AML-193 (cell line): ENCODE results near the gene MAPK9.
A peak's percentile ranks its signal among the peaks of the same experiment; 100 is the strongest.

Source experiments
- DNase-seq, 2 experiments: peaks; one replicate each; lab custom pipeline; 2025; lab: John Stamatoyannopoulos, UW

Gene MAPK9

DNA sequence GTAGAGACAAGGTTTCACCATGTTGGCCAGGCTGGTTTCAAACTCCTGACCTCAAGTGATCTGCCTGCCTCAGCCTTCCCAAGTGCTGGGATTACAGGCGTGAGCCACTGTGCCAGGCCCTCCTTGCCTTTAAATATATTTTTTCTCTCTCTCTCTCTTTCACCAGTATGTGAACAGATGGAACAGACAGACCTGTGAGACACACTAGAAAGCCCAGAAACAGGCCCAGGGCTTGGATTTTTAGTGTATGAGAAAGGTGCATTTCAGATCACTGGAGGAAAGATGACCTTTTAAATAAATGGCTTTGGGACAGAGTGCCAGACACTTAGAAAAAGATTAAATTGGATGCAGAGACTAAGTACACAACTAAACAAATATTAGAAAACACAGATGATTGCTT, 86.0 kb downstream of the MAPK9 start:
- DNase-seq: no peak

- no peak for DNase-seq
Measured at GRCh38 chr5:180204276-180204819, 87.5 kb downstream of the MAPK9 start.

- no peak for DNase-seq
Measured at GRCh38 chr5:180202939-180203573, 88.8 kb downstream of the MAPK9 start.

- peak; percentile 10 to 17 for DNase-seq
Measured at GRCh38 chr5:180201051-180201987, 90.6 kb downstream of the MAPK9 start.

DNA sequence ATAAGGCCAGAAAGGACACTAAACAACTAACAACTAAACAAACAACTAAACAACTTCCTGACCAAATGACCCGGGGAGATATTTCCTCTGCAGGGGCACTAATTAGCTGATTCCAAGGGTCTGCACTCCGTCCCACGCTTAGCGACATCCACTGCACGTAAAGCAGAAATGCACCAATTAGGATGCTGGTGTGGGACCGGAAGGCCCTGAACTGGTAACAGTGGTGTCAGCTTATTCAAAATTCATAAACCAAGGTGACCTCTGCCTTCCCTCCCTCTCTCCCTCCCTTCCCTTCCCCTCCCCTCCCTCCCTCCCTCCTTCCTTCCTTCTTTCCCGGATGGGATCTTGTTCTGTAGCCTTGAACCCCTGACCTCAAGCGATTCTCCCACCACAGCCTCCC, 92.5 kb downstream of the MAPK9 start:
- no peak for DNase-seq

DNA sequence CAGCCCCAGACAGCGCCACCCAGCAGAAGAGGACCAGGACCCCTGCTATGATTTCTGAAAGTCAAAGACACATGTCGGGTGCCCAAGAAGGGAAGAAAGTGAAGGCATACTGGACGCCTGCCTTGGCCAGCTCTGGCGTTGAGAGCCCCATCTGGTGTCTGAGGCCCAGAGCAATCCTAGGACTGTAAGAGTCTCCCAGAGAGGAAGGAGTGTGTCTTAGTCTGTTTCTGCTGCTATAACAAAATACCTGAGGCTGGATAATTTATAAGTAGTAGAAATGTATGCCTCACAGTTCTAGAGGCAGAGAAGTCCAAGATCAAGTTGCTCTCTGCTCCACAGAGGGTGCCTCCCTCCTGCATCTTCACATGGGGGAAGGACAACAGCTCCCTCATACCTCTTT, 93.7 kb downstream of the MAPK9 start:
- no peak for DNase-seq

GRCh38 chr5:180197016-180197702, 94.7 kb downstream of the MAPK9 start:
- no peak for DNase-seq

DNA sequence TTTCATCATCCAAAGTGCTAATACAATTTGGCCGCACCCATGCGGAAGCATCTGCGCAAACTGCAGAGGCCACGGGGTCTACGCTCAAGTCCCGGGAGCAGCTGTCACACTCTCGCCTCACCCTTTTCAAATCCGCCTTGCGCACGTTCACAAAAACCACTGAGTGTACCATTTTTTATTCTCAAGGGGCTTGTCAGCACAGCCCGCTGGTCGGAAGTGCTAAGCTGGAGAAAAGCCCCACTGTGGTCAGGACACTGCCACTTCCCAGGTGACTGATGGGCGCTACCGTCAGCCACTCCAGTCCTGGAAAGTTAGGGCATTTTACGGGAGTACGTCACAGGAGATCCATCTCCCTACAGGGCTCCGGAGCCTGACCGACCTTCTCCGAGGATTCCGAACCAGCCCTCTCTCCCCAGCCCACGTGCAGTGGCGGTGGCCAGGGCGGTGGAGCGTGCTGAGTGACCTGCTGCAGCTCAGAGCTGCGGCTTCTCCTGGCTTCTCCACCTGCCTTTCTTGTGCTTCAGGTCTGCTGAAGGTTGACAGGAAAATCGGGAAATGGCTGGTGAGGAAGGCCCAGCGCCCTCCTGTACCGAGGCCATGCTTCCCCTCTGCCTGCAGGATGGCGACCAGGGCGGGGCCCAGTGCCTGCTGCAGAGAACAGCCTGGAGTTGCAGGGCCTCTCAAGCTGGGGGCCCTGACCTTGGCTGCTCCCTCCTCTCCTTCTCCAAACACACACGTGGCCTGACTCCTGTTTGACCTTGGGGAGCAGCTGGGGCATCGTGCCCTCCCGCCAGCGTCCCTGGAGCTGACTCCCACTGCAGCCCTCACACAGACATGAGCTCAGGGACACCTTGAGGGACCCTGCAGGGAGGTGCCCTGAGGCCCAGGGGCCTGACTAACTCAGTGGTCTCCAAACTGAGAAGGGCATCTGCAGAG, 97.2 kb downstream of the MAPK9 start:
- no peak for DNase-seq

- DNase-seq: no peak
Measured at GRCh38 chr5:180193749-180194375, 98.0 kb downstream of the MAPK9 start.

- DNase-seq: no peak
Measured at GRCh38 chr5:180191716-180192115, 100.2 kb downstream of the MAPK9 start.

- no peak for DNase-seq
Measured at GRCh38 chr5:180187767-180188166, 104.1 kb downstream of the MAPK9 start.
